AG09309 (cell line): ENCODE data around the gene CYP2W1.

ENCODE experiments used
- DNase-seq: peaks from one replicate; pipeline ENCODE4 v3.0.0-alpha.2; 2010; ENCODE audit warnings: low read depth
- H3K4me3 ChIP-seq: 2 replicates; pipeline ENCODE4 v1.5.1; 2011; ENCODE audit warnings: mild to moderate bottlenecking, low read depth, low read length, moderate library complexity; ENCODE audit not compliant: control insufficient read depth
- TF ChIP-seq, protein P1 (sequence below): IDR thresholded peaks from 2 replicates; pipeline ENCODE4 v1.5.1; 2011; ENCODE audit warnings: mild to moderate bottlenecking, low read depth, low read length, inconsistent platforms; ENCODE audit not compliant: insufficient read depth, control insufficient read depth; ENCODE audit errors: missing control alignments

The CYP2W1 gene

DNA sequence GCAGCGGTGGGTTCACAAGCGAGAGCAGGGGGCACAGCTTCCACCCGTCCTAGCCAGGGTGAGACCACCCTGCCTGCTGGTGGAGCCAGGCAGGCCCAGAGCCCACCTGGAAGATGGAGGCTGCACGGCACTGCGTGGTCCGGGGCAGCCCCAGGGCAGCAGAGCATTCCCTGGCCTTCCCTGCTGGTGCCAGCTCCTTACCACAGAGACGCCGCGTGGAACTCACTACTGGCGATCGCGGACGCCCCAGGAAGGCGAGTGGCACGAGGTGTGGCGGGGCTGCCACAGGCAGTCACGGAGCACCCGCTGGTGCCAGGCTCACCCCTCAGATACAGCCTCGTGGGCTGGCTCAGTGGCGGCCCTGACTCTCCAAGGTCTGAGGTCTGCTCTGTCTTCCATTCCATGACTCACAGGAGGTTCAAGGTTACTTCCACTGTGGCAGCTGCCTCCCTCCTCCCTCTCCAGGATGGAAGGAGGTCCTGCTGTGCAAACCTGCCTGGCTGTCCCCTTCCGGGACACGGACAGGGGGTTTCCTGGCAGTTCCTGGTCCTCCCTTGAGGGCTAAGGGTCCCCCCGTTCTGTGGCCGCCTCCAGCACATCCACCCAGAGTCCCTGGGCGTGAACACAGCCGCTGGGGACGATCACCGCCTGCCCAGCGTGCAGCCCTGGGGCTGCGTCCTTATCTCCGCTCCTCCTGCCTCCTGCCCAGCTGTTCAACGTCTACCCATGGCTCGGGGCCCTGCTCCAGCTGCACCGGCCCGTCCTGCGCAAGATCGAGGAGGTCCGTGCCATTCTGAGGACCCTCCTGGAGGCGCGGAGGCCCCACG is 3.1 kb downstream of the CYP2W1 start:
- TF ChIP-seq, protein P1, sequence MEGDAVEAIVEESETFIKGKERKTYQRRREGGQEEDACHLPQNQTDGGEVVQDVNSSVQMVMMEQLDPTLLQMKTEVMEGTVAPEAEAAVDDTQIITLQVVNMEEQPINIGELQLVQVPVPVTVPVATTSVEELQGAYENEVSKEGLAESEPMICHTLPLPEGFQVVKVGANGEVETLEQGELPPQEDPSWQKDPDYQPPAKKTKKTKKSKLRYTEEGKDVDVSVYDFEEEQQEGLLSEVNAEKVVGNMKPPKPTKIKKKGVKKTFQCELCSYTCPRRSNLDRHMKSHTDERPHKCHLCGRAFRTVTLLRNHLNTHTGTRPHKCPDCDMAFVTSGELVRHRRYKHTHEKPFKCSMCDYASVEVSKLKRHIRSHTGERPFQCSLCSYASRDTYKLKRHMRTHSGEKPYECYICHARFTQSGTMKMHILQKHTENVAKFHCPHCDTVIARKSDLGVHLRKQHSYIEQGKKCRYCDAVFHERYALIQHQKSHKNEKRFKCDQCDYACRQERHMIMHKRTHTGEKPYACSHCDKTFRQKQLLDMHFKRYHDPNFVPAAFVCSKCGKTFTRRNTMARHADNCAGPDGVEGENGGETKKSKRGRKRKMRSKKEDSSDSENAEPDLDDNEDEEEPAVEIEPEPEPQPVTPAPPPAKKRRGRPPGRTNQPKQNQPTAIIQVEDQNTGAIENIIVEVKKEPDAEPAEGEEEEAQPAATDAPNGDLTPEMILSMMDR: no peak
- DNase-seq: no peak
- H3K4me3 ChIP-seq: no peak overlapping the region

DNA sequence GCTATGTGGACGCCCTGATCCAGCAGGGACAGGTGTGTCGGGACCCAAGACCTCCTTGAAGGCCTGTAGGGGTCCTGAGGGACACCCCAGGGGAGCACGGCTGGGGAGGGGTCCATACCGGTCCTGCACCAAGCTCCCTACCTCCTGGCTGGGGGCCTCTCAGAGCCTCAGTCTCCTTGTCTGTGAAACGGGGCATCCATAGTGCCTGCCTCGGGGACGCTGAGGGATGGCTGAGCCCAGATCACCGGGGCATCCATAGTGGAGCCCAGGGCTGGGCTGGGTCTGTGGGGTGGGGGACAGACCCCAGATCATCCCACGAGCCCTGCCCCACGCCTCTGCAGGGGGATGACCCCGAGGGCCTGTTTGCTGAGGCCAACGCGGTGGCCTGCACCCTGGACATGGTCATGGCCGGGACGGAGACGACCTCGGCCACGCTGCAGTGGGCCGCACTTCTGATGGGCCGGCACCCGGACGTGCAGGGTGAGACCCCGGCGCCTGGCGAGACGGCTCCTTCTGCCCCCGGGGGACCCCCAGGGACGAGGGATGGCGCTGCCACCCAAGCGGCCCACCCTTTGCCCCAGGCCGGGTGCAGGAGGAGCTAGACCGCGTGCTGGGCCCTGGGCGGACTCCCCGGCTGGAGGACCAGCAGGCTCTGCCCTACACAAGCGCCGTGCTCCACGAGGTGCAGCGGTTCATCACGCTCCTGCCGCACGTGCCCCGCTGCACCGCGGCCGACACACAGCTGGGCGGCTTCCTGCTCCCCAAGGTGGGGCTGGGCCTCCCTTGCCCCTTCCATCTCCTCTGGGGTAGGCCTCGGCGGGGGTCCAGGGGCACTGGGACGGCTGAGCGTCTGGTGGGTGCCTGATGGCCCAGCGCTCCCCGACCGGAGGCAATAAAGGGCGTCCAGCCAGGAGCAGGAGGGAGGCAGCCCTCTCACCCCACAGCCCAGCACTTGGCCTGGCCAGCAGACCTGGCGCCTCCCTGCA is 4.1 kb downstream of the CYP2W1 start:
- TF ChIP-seq, protein P1: no peak
- no peak overlapping the region for H3K4me3 ChIP-seq
- no peak for DNase-seq

DNA sequence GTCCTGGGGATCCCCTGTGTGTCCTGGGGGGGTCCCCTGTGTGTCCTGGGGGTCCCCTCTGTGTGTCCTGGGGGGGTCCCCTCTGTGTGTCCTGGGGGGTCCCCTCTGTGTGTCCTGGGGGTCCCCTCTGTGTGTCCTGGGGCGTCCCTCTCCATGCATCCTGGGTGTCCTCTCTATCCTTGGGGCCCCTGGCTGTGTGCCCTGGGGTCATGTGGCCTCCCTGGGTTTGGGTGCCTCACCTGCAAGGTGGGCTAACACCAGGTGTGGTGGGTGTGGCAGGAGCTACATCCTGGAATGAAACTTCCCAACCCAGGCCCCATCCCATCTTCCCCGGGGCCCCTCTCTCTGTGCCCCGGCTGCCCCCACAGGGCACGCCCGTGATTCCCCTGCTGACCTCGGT is 4.9 kb downstream of the CYP2W1 start:
- DNase-seq: no peak
- TF ChIP-seq, protein P1: no peak
- H3K4me3 ChIP-seq: no peak overlapping the region

DNA sequence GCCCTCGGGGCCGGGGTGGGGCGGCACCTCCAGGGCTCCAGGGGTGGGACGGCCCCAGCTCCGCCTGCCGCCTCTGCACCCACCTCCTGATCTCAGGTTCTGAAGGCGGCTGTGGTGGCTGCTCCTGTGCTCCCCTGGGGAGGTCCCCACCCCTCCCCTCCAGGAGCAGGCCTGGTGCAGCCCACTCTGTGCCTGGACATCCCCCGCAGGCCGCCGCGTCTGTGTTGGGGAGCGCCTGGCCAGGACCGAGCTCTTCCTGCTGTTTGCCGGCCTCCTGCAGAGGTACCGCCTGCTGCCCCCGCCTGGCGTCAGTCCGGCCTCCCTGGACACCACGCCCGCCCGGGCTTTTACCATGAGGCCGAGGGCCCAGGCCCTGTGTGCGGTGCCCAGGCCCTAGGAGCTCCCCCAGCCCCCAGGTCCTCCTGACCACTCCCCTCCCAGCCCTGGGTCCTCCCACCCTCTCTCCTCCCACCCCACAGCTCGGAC is 5.5 kb downstream of the CYP2W1 start:
- TF ChIP-seq, protein P1: no peak
- no peak overlapping the region for H3K4me3 ChIP-seq
- DNase-seq: no peak

DNA sequence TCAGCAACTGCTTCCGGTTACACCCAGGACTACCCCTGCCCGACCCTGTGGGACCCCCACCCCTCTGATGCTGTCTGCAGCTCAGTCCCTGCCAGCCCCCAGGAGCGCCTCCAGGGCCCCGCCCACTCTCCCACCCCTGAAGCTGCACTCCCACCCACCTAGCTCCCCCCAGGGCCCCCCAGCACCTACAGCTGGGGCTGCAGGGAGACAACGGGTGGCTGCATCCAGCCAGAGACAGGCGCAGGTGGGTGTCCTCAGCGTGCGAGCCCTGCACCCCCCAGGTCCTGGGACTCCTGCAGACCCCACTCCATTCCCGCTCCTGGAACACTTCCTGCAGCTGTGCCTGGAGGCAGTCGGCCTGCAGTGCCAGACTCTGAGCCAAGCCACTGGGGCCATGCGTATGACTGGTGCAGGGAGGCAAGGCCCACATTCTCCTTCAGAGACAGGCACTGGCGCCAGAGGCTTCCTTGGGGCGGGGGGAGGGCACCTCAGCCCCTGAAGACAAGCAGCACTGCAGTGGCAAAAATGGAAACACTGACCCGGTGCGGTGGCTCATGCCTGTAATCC is 6.1 kb downstream of the CYP2W1 start:
- H3K4me3 ChIP-seq: no peak overlapping the region
- TF ChIP-seq, protein P1: no peak
- DNase-seq: no peak

DNA sequence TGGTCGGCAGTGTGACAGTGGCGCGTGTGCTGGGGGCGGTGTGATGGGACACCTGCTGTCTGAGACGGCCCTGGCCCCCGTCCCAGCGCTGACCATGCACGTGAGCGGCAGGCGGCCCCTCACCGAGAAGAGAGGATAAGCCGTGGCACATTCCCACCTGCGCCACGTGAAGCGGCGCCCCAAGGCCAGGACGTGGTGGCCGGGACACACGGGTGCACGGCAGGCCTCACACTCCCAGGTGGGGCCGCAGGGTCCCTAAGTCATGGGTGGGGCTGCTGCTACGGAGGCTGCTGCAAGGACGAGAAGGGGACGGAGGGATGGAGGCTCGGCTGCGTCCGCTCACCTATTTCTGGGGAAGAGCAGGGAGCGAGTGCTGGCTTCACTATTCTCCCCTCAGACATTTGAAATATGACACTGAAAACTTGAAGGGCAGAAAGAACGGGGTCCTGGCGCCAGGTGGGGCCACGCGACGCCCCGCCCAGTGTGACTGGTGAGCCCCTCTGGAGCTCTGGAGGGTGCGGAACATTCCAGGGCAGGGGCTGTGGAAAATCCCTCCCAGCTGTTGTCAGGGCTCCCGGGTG is 7.5 kb downstream of the CYP2W1 start:
- H3K4me3 ChIP-seq: no peak overlapping the region
- DNase-seq: no peak
- TF ChIP-seq, protein P1: no peak
